GM12878 (cell line): Measurements from ENCODE around the gene RNF183. TPM values are rescaled to one million over a fixed set of nuclear protein-coding genes. Genes with fewer than 3 reads are reported as not detected.

Experiments
- ATAC-seq: fragments of 200-7000 bp; cut with Tn5 transposase; 3 replicates; pipeline ENCODE4 v1.9.1; 2020; ENCODE audit warnings: mild to moderate bottlenecking, moderate library complexity
- BruUV-seq: library from RNA; stranded (reverse); fragments of 400-500 nt; replicated peaks from 2 replicates; lab custom pipeline; 2021; lab: Mats Ljungman, UMichigan
- CTCF ChIA-PET: fragments of 300-600 bp; sonication (Branson Sonifier 250); formaldehyde crosslinking; extraction: SDS; loops from one replicate; lab custom pipeline; 2021; ENCODE audit warnings: inconsistent platforms; lab: Yijun Ruan, JAX
- POLR2A ChIA-PET: fragments of 350-600 bp; formaldehyde crosslinking; extraction: SDS; loops from one replicate; lab custom pipeline; 2021; ENCODE audit warnings: inconsistent platforms; lab: Charles Lee
- RAD21 ChIA-PET: fragments of 300-600 bp; sonication (Branson Sonifier 250); formaldehyde crosslinking; loops from one replicate; lab custom pipeline; 2023; ENCODE audit warnings: antibody characterized with exemption; ENCODE audit not compliant: unreplicated experiment; lab: Charles Lee
- SMC1A ChIA-PET: fragments of 300-600 bp; sonication (Branson Sonifier 250); formaldehyde crosslinking; loops from one replicate; lab custom pipeline; 2023; ENCODE audit not compliant: unreplicated experiment, uncharacterized antibody; lab: Charles Lee
- DNase-seq: peaks from one replicate; pipeline ENCODE4 v3.0.0-alpha.2; 2011; ENCODE audit warnings: low read depth, low spot score
- FAIRE-seq: peaks from 3 replicates; lab custom pipeline; 2011; peaks lifted over from hg19 to GRCh38; lab: Jason Lieb, UNC
- H2AFZ ChIP-seq: 2 replicates; pipeline ENCODE4 v1.6.0; 2011; ENCODE audit warnings: low read depth, low read length, control low read depth; ENCODE audit not compliant: control insufficient read depth
- H3K27ac ChIP-seq: 2 replicates; pipeline ENCODE4 v1.5.1; 2011; ENCODE audit warnings: control low read depth; ENCODE audit not compliant: control insufficient read depth, insufficient read depth
- H3K27me3 ChIP-seq, 2 experiments: replicated peaks in 1 of 2; 2 replicates each; pipeline versions ENCODE4 v1.6.0 to v1.6.1; 2011; ENCODE audit warnings: low read length in 1 of 2; ENCODE audit not compliant: control insufficient read depth in 2 of 2, insufficient read depth in 2 of 2
- H3K36me3 ChIP-seq, 2 experiments: 2 replicates each; pipeline ENCODE4 v1.5.1; 2011; ENCODE audit warnings: low read length in 1 of 2; ENCODE audit not compliant: control insufficient read depth in 2 of 2, insufficient read depth in 2 of 2
- H3K4me1 ChIP-seq: 2 replicates; pipeline ENCODE4 v1.6.1; 2011; ENCODE audit warnings: mild to moderate bottlenecking, low read length, moderate library complexity, mixed read lengths; ENCODE audit not compliant: control insufficient read depth, insufficient read depth
- H3K4me2 ChIP-seq: 2 replicates; pipeline ENCODE4 v1.6.0; 2011; ENCODE audit warnings: control low read depth; ENCODE audit not compliant: control insufficient read depth, insufficient read depth
- H3K4me3 ChIP-seq: fragments of 200-600 bp; sonication (generic); 2 replicates; pipeline ENCODE4 v1.5.1; 2016
- H3K79me2 ChIP-seq: 2 replicates; pipeline ENCODE4 v1.6.0; 2011; ENCODE audit warnings: low read length; ENCODE audit not compliant: control insufficient read depth, insufficient read depth
- H3K9ac ChIP-seq: 2 replicates; pipeline ENCODE4 v1.8.0; 2011; ENCODE audit warnings: low read length, control low read depth, mixed read lengths; ENCODE audit not compliant: control insufficient read depth, insufficient read depth
- H3K9me3 ChIP-seq: replicated peaks from 3 replicates; pipeline ENCODE4 v1.5.1; 2011; ENCODE audit warnings: mild to moderate bottlenecking, low read length; ENCODE audit not compliant: control insufficient read depth, insufficient read depth
- H4K20me1 ChIP-seq: 2 replicates; pipeline ENCODE4 v1.6.0; 2011; ENCODE audit not compliant: control insufficient read depth, insufficient read depth
- CBX5 ChIP-seq: sonication (generic); IDR thresholded peaks from 2 replicates; pipeline ENCODE4 v1.6.1; 2016; ENCODE audit warnings: low read depth, moderate library complexity, mild to moderate bottlenecking, inconsistent platforms
- E2F8 ChIP-seq: fragments of 450-650 bp; IDR thresholded peaks from 2 replicates; pipeline ENCODE4 v1.6.1; 2018; ENCODE audit warnings: mild to moderate bottlenecking, low read depth, moderate library complexity; ENCODE audit not compliant: partially characterized antibody
- ESRRA ChIP-seq: IDR thresholded peaks from 2 replicates; pipeline ENCODE4 v1.6.1; 2012; ENCODE audit warnings: mild to moderate bottlenecking, low read length, improper control_type of control experiment
- HDGF ChIP-seq: fragments of 450-650 bp; IDR thresholded peaks from 2 replicates; pipeline ENCODE4 v1.6.1; 2016; ENCODE audit warnings: antibody characterized with exemption
- IKZF1 ChIP-seq: fragments of 450-650 bp; conservative IDR thresholded peaks from 2 replicates; pipeline ENCODE4 v1.6.1; 2017; ENCODE audit warnings: antibody characterized with exemption, mild to moderate bottlenecking
- NRF1 ChIP-seq: conservative IDR thresholded peaks from 2 replicates; pipeline ENCODE4 v1.6.1; 2011; ENCODE audit warnings: mild to moderate bottlenecking, low read depth, low read length, improper control_type of control experiment
- RB1 ChIP-seq: fragments of 450-650 bp; formaldehyde crosslinking; IDR thresholded peaks from 2 replicates; pipeline ENCODE4 v1.6.1; 2017; ENCODE audit warnings: mild to moderate bottlenecking, borderline replicate concordance
- RBBP5 ChIP-seq: fragments of 200-600 bp; sonication (generic); conservative IDR thresholded peaks from 2 replicates; pipeline ENCODE4 v1.6.1; 2016
- RCOR1 ChIP-seq: conservative IDR thresholded peaks from 2 replicates; pipeline ENCODE4 v1.6.1; 2012; ENCODE audit warnings: low read depth, low read length, improper control_type of control experiment
- YY1 ChIP-seq: IDR thresholded peaks from 2 replicates; pipeline ENCODE4 v1.6.1; 2011; ENCODE audit warnings: low read depth, mild to moderate bottlenecking, low read length
- ZNF207 ChIP-seq: fragments of 450-650 bp; IDR thresholded peaks from 2 replicates; pipeline ENCODE4 v1.6.1; 2014; ENCODE audit warnings: antibody characterized with exemption, mild to moderate bottlenecking, borderline replicate concordance
- WGBS: methylation state at CpG from one replicate; pipeline ENCODE4 v1.1.6; 2016; ENCODE audit warnings: low lambda C conversion rate; ENCODE audit not compliant: insufficient replicate concordance, insufficient coverage; ENCODE audit errors: missing lambda C conversion rate; 5-methylcytosine and 5-hydroxymethylcytosine counted together
- in situ Hi-C: fragments of 300-500 bp; cut with MboI; formaldehyde crosslinking; loops from 9 replicates; pipeline ENCODE4 v1.14.3; 2018; ENCODE audit warnings: mixed read lengths
- intact Hi-C: fragments of 100-400 bp; cut with micrococcal nuclease; formaldehyde crosslinking; loops from one replicate; pipeline ENCODE4 v1.14.2; 2022; ENCODE audit not compliant: unreplicated experiment
- polyA plus RNA-seq, 11 experiments: library from polyadenylated mRNA; depleted of rRNA in 4 of 11; unstranded in 6 of 11; stranded (reverse) in 5 of 11; fragments of >200 nt; fragmentation: Nextera tagmentation in 4 of 11; fragmentation: Illumina TruSeq in 1 of 11; extraction: Ambion mirVana in 4 of 11; extraction: Trizol in 1 of 11; gene quantifications; 1 replicate in 1 of 11; 2 replicates in 10 of 11; pipeline versions ENCODE4 v1.2.1 to v1.2.3, GENCODE V29; 2011 to 2016; ENCODE audit warnings: inconsistent platforms in 2 of 11, missing spikeins in 2 of 11, low read depth in 1 of 11
- total RNA-seq, 4 experiments: library from RNA; depleted of rRNA in 3 of 4; stranded (reverse); fragments of >200 nt in 3 of 4; fragmentation: Illumina TruSeq in 1 of 4; extraction: Trizol in 1 of 4; gene quantifications; 2 replicates each; pipeline versions ENCODE4 v1.2.1 to v1.2.3, GENCODE V29; 2013 to 2021
- TF ChIP-seq, protein P1 (sequence below): fragments of 450-650 bp; IDR thresholded peaks from 2 replicates; pipeline ENCODE4 v1.6.1; 2016; ENCODE audit warnings: mild to moderate bottlenecking

The RNF183 gene
- total and polyA plus RNA-seq, 10 of the 15 experiments (the other 5 are each of a cell fraction or from before 2014, with no cell fraction given): 0.03 to 0.26 (median 0.07) TPM; not detected in 6

DNA sequence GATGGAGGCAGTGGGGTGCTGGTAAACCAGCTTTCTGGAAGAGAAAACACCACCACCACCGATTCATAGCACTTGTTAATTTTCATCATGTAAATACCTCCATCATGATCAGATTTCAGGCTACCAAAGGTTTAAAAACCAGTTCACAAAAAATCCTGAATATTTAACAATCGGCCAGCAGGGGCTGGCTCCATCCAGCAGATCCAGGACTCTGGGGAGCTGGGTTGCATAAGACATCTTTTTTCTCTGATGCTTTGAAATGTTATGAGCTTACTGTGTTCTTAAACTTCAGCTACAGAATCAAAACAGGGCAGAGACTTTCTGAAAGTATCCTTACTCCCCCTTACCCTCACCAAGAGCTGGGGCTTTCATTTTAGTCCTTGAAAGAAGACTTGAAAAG is 14.6 kb upstream of the RNF183 start:
- BruUV-seq: no TSS peak
- Histone ChIP-seq H3K27ac (no peak overlapping the region), H3K79me2 (no peaks in the 10 kb centered on the region), H3K36me3 (no peaks in the 10 kb centered on the region), H3K27me3 (peaks cover 0 to 3% of the 10 kb centered on the region in 2 experiments; a peak in 1 of 4 replicates), H3K4me2 (no peak overlapping the region), H3K9me3 (no peaks in the 10 kb centered on the region), H2AFZ (no peak overlapping the region), H3K4me3 (no peak overlapping the region), H3K4me1 (no peaks in the 10 kb centered on the region), H4K20me1 (no peaks in the 10 kb centered on the region; the same call in 1 of the 2 replicates), H3K9ac (no peak overlapping the region)
- ATAC-seq (no peak), DNase-seq (no peak), FAIRE-seq (no peak)
- in situ Hi-C loops (no loop called here), intact Hi-C loops (no loop called here)
- RAD21 ChIA-PET: no interaction called here
- WGBS: 7% methylated on average over 2 of the region's 2 CpGs
- CTCF ChIA-PET: interaction anchor here (0.7 to 1.3 kb wide), 2 partner anchors 12 to 88 kb away, joined by 3 to 4 read pairs; no protein-coding TSS in a partner anchor
- TF ChIP-seq RCOR1: no peak
- TF ChIP-seq YY1: no peak
- TF ChIP-seq CBX5: no peak
- no peak for TF ChIP-seq NRF1
- TF ChIP-seq ZNF207: no peak
- SMC1A ChIA-PET: interaction anchor here (0.9 to 1.2 kb wide), 2 partner anchors 15 to 27 kb away, joined by 3 read pairs; no protein-coding TSS in a partner anchor
- POLR2A ChIA-PET: no interaction called here

GRCh38 chr9:113316030-113316429 is 12.9 kb upstream of the RNF183 start:
- Histone ChIP-seq H2AFZ (no peak overlapping the region), H3K4me1 (no peaks in the 10 kb centered on the region), H3K27ac (no peak overlapping the region), H3K36me3 (no peaks in the 10 kb centered on the region), H3K27me3 (peaks cover 0 to 3% of the 10 kb centered on the region in 2 experiments; a peak in 1 of 4 replicates), H3K4me2 (no peak overlapping the region), H3K4me3 (no peak overlapping the region), H4K20me1 (no peaks in the 10 kb centered on the region; the same call in 1 of the 2 replicates), H3K79me2 (no peaks in the 10 kb centered on the region), H3K9me3 (no peaks in the 10 kb centered on the region), H3K9ac (no peak overlapping the region)
- no TSS peak for BruUV-seq
- FAIRE-seq: no peak
- in situ Hi-C loops: no loop called here
- no peak for ATAC-seq
- ChIA-PET CTCF (no interaction called here), POLR2A (no interaction called here), RAD21 (no interaction called here), SMC1A (interaction anchor here (1.5 kb wide), 1 partner anchor 91 kb away, joined by 4 read pairs; no protein-coding TSS in a partner anchor)
- WGBS: 56% methylated on average over 4 of the region's 4 CpGs
- no peak for DNase-seq
- TF ChIP-seq E2F8 (no peak), RB1 (no peak), ESRRA (no peak), IKZF1 (no peak), HDGF (no peak), RBBP5 (no peak)
- TF ChIP-seq, protein P1, sequence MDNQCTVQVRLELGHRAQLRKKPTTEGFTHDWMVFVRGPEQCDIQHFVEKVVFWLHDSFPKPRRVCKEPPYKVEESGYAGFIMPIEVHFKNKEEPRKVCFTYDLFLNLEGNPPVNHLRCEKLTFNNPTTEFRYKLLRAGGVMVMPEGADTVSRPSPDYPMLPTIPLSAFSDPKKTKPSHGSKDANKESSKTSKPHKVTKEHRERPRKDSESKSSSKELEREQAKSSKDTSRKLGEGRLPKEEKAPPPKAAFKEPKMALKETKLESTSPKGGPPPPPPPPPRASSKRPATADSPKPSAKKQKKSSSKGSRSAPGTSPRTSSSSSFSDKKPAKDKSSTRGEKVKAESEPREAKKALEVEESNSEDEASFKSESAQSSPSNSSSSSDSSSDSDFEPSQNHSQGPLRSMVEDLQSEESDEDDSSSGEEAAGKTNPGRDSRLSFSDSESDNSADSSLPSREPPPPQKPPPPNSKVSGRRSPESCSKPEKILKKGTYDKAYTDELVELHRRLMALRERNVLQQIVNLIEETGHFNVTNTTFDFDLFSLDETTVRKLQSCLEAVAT: no peak
- intact Hi-C loops: no loop called here
